Loucy (cell line): ENCODE data around the gene PRR5L.

Experiments used
- EZH2phosphoT487 ChIP-seq: fragments of 200-600 bp; IDR thresholded peaks from 2 replicates; pipeline ENCODE4 v1.6.1; 2018; ENCODE audit warnings: antibody characterized with exemption, mild to moderate bottlenecking, moderate library complexity, borderline replicate concordance
- TF ChIP-seq, protein P1 (sequence below): fragments of 200-600 bp; sonication (generic); conservative IDR thresholded peaks from 2 replicates; pipeline ENCODE4 v1.5.1; 2014; ENCODE audit warnings: mild to moderate bottlenecking, antibody characterized with exemption, low read length

DNA sequence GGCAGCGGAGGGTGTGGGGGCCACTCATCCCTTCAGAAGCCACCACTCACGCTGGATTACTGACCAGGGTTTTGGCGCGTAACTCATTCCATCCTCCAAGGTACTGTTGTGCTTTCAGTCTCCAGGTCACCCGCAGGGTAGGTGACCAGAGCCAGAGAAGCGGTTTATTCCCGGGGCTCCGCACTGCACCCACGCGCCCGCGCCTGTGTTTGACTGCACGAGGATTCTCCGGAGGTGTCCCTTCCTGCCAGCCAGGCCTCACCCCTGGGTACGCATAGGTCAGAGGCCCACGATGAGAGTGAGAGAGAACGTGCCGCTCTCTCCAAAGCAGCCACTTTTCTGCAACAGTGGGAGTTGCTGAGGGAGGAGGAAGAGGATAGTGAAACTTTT, 158.5 kb downstream of the PRR5L start:
- TF ChIP-seq, protein P1, sequence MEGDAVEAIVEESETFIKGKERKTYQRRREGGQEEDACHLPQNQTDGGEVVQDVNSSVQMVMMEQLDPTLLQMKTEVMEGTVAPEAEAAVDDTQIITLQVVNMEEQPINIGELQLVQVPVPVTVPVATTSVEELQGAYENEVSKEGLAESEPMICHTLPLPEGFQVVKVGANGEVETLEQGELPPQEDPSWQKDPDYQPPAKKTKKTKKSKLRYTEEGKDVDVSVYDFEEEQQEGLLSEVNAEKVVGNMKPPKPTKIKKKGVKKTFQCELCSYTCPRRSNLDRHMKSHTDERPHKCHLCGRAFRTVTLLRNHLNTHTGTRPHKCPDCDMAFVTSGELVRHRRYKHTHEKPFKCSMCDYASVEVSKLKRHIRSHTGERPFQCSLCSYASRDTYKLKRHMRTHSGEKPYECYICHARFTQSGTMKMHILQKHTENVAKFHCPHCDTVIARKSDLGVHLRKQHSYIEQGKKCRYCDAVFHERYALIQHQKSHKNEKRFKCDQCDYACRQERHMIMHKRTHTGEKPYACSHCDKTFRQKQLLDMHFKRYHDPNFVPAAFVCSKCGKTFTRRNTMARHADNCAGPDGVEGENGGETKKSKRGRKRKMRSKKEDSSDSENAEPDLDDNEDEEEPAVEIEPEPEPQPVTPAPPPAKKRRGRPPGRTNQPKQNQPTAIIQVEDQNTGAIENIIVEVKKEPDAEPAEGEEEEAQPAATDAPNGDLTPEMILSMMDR = no peak
- TF ChIP-seq EZH2phosphoT487 = no peak
